HG03442 (cell line): ENCODE data around the gene GABRG2.

ENCODE experiments used
- ATAC-seq: cut with Tn5 transposase; IDR thresholded peaks from one replicate; pipeline ENCODE4 v1.9.1; 2021; ENCODE audit warnings: mild to moderate bottlenecking, moderate library complexity; ENCODE audit not compliant: unreplicated experiment

GABRG2 gene

GRCh38 chr5:162189719-162190118 lies 122.1 kb downstream of the GABRG2 start:
- ATAC-seq: no peak

GRCh38 chr5:162193012-162193411 lies 125.4 kb downstream of the GABRG2 start:
- ATAC-seq: no peak

- no peak for ATAC-seq
These were observed 128.8 kb downstream of the GABRG2 start for GRCh38 chr5:162196351-162196750.

GRCh38 chr5:162202285-162202880 lies 134.8 kb downstream of the GABRG2 start:
- ATAC-seq: no peak
